Fibroblast of lung (primary cell): ENCODE results near the gene CAMTA1. TPM values are rescaled to one million over a fixed set of nuclear protein-coding genes. Genes with fewer than 3 reads are reported as not detected.

Source experiments
- DNase-seq, 2 donors: peaks; one replicate each; pipeline versions ENCODE4 v3.0.0 to v3.0.0-alpha.2; 2010; ENCODE audit warnings: low read depth in 2 of 2
- H2AFZ ChIP-seq: 2 replicates; pipeline ENCODE4 v1.5.1; 2012; ENCODE audit warnings: low read length, control low read depth, inconsistent platforms
- H3K27ac ChIP-seq: 2 replicates; pipeline ENCODE4 v1.5.1; 2011; ENCODE audit warnings: low read length, control low read depth; ENCODE audit not compliant: insufficient read depth
- H3K27me3 ChIP-seq: 2 replicates; pipeline ENCODE4 v1.5.1; 2011; ENCODE audit warnings: mild to moderate bottlenecking, low read length; ENCODE audit not compliant: control insufficient read depth, insufficient read depth
- H3K36me3 ChIP-seq: 2 replicates; pipeline ENCODE4 v1.5.1; 2011; ENCODE audit warnings: low read length; ENCODE audit not compliant: control insufficient read depth, insufficient read depth
- H3K4me1 ChIP-seq: 2 replicates; pipeline ENCODE4 v1.5.1; 2011; ENCODE audit warnings: low read length; ENCODE audit not compliant: control insufficient read depth, insufficient read depth; ENCODE audit errors: extremely low read depth
- H3K4me2 ChIP-seq: 2 replicates; pipeline ENCODE4 v1.5.1; 2011; ENCODE audit warnings: low read length, control low read depth; ENCODE audit not compliant: insufficient read depth; ENCODE audit errors: extremely low read depth
- H3K4me3 ChIP-seq, 4 experiments: fragments of 200-600 bp in 1 of 4; sonication (generic) in 1 of 4; replicated peaks in 1 of 4; 2 replicates each; pipeline ENCODE4 v1.5.1; 2011 to 2016; ENCODE audit warnings: low read length in 4 of 4, low read depth in 3 of 4, mild to moderate bottlenecking in 3 of 4, control low read depth in 2 of 4, inconsistent platforms in 1 of 4, mixed read lengths in 1 of 4; ENCODE audit not compliant: insufficient read depth in 1 of 4; ENCODE audit errors: control extremely low read depth in 1 of 4
- H3K79me2 ChIP-seq: 2 replicates; pipeline ENCODE4 v1.5.1; 2012; ENCODE audit warnings: mild to moderate bottlenecking, low read length, inconsistent platforms; ENCODE audit not compliant: control insufficient read depth, insufficient read depth
- H3K9ac ChIP-seq: 2 replicates; pipeline ENCODE4 v1.5.1; 2011; ENCODE audit warnings: mild to moderate bottlenecking, low read length, control low read depth; ENCODE audit not compliant: insufficient read depth
- H3K9me3 ChIP-seq: 2 replicates; pipeline ENCODE4 v1.5.1; 2012; ENCODE audit warnings: low read depth, low read length; ENCODE audit not compliant: control insufficient read depth, insufficient read depth
- H4K20me1 ChIP-seq: 2 replicates; pipeline ENCODE4 v1.5.1; 2011; ENCODE audit warnings: low read length; ENCODE audit not compliant: control insufficient read depth, insufficient read depth; ENCODE audit errors: extremely low read depth
- EZH2 ChIP-seq: IDR thresholded peaks from 2 replicates; pipeline ENCODE4 v1.5.1; 2012; ENCODE audit warnings: low read length, control low read depth, mild to moderate bottlenecking; ENCODE audit errors: missing control alignments
- polyA plus RNA-seq, 2 donors: library from polyadenylated mRNA; depleted of rRNA in 1 of 2; stranded (reverse) in 1 of 2; unstranded in 1 of 2; fragments of >200 nt; gene quantifications; 2 replicates each; pipeline ENCODE4 v1.2.1, GENCODE V29; 2011 to 2012; ENCODE audit warnings: missing spikeins in 1 of 2
- total RNA-seq: library from RNA; depleted of rRNA; stranded (reverse); fragments of >200 nt; gene quantifications from 2 replicates; pipeline ENCODE4 v1.2.1, GENCODE V29; 2014
- TF ChIP-seq, protein P1 (sequence below), 2 donors: IDR thresholded peaks in 1 of 2; conservative IDR thresholded peaks in 1 of 2; 1 replicate in 1 of 2; 2 replicates in 1 of 2; pipeline ENCODE4 v1.5.1; 2011 to 2012; ENCODE audit warnings: low read length in 2 of 2, control low read depth in 1 of 2, inconsistent platforms in 1 of 2, low read depth in 1 of 2, mild to moderate bottlenecking in 1 of 2

The CAMTA1 gene
- total and polyA plus RNA-seq, 2 donors (not counting 1 experiment from before 2014, with no cell fraction given): 47.6 to 86.0 TPM

DNA sequence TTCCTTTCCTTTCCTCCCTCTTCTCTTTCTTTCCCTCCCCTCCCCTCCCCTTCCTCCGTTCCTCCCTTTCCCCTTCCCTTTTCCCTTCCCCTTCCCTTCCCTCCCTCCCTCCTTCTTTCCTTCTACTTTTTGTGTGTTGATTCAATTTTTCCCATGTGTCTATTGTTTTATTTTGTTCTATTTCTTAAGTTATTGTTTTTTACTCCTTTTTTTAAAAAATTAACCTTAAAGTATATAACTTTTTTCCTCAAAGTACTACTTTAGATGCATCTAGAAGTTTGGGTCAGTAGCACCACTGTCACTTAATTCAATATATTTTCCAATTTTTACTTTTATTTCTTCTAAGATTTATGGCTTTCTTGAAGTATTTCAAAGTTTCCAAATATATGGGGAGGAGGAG, 537.7 kb downstream of the CAMTA1 start:
- Histone ChIP-seq H3K9me3 (no peaks in the 10 kb centered on the region), H4K20me1 (no peaks in the 10 kb centered on the region), H3K9ac (no peak overlapping the region), H3K79me2 (no peaks in the 10 kb centered on the region), H3K4me3 (no peak overlapping the region), H2AFZ (no peak overlapping the region), H3K4me2 (no peak overlapping the region), H3K27me3 (no peaks in the 10 kb centered on the region), H3K36me3 (no peaks in the 10 kb centered on the region), H3K4me1 (no peaks in the 10 kb centered on the region), H3K27ac (no peak overlapping the region)
- no peak for DNase-seq
- TF ChIP-seq, protein P1, sequence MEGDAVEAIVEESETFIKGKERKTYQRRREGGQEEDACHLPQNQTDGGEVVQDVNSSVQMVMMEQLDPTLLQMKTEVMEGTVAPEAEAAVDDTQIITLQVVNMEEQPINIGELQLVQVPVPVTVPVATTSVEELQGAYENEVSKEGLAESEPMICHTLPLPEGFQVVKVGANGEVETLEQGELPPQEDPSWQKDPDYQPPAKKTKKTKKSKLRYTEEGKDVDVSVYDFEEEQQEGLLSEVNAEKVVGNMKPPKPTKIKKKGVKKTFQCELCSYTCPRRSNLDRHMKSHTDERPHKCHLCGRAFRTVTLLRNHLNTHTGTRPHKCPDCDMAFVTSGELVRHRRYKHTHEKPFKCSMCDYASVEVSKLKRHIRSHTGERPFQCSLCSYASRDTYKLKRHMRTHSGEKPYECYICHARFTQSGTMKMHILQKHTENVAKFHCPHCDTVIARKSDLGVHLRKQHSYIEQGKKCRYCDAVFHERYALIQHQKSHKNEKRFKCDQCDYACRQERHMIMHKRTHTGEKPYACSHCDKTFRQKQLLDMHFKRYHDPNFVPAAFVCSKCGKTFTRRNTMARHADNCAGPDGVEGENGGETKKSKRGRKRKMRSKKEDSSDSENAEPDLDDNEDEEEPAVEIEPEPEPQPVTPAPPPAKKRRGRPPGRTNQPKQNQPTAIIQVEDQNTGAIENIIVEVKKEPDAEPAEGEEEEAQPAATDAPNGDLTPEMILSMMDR (conservative IDR thresholded peaks at IDR 0.05 in 1 of 2, IDR thresholded peaks at IDR 0.05 in 1 of 2; ENCODE audit: low read depth in 1 of 2, low read length in 2 of 2): no peak
- TF ChIP-seq EZH2: no peak

DNA sequence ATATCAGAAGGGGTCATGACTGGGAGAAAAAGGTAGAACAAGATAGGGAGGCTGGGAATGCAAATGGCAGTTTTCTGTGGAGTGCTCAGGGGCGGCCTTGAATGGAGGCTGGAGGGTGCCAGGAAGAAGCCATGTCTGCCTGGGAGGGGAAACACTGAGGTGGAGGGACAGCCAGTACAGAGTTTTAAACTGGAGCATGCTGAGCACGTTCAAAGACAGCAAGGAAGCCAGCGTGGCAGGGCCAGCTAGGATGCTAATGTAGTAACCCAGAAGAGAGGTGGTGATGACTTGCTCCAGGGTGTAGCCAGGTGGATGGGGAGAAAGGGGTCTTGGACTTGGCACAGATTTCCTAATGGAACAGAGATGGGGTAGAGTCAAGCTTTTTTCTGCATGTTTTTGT, 540.0 kb downstream of the CAMTA1 start:
- no peak overlapping the region for H3K9ac ChIP-seq
- H4K20me1 ChIP-seq: no peaks in the 10 kb centered on the region
- no peaks in the 10 kb centered on the region for H3K79me2 ChIP-seq
- no peak for DNase-seq
- H3K27me3 ChIP-seq: no peaks in the 10 kb centered on the region
- H3K4me3 ChIP-seq: no peak overlapping the region
- H2AFZ ChIP-seq: no peak overlapping the region
- no peaks in the 10 kb centered on the region for H3K9me3 ChIP-seq
- no peak overlapping the region for H3K4me2 ChIP-seq
- TF ChIP-seq, protein P1 (conservative IDR thresholded peaks at IDR 0.05 in 1 of 2, IDR thresholded peaks at IDR 0.05 in 1 of 2; ENCODE audit: low read depth in 1 of 2, low read length in 2 of 2): no peak
- TF ChIP-seq EZH2: no peak
- no peaks in the 10 kb centered on the region for H3K4me1 ChIP-seq
- no peak overlapping the region for H3K27ac ChIP-seq
- H3K36me3 ChIP-seq: no peaks in the 10 kb centered on the region

DNA sequence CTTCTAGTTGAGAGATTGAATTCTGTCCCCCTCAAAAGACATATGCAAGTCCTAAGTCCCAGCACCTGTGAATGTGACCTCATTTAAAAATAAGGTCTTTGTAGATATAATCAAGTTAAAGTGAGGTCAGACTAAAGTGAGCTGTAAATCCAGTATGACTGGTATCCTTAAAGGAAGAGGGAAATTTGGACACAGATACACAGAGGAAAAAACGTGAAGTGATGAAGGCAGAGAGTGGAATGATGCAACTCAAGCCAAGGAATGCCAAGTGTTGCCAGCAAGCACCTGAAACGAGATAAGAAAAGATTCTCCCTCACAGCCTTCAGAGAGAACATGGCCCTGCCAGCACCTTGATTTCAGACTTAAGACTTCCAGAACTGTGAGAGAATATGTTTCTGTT, 541.1 kb downstream of the CAMTA1 start:
- no peak overlapping the region for H3K4me3 ChIP-seq
- no peaks in the 10 kb centered on the region for H3K9me3 ChIP-seq
- no peaks in the 10 kb centered on the region for H4K20me1 ChIP-seq
- no peak overlapping the region for H2AFZ ChIP-seq
- TF ChIP-seq EZH2: no peak
- TF ChIP-seq, protein P1 (conservative IDR thresholded peaks at IDR 0.05 in 1 of 2, IDR thresholded peaks at IDR 0.05 in 1 of 2; ENCODE audit: low read depth in 1 of 2, low read length in 2 of 2): no peak
- no peak overlapping the region for H3K9ac ChIP-seq
- H3K27ac ChIP-seq: no peak overlapping the region
- H3K36me3 ChIP-seq: no peaks in the 10 kb centered on the region
- DNase-seq: no peak
- H3K27me3 ChIP-seq: no peaks in the 10 kb centered on the region
- no peak overlapping the region for H3K4me2 ChIP-seq
- H3K79me2 ChIP-seq: no peaks in the 10 kb centered on the region
- no peaks in the 10 kb centered on the region for H3K4me1 ChIP-seq
